ENCODE results near the gene FARP1.

The FARP1 gene

DNA sequence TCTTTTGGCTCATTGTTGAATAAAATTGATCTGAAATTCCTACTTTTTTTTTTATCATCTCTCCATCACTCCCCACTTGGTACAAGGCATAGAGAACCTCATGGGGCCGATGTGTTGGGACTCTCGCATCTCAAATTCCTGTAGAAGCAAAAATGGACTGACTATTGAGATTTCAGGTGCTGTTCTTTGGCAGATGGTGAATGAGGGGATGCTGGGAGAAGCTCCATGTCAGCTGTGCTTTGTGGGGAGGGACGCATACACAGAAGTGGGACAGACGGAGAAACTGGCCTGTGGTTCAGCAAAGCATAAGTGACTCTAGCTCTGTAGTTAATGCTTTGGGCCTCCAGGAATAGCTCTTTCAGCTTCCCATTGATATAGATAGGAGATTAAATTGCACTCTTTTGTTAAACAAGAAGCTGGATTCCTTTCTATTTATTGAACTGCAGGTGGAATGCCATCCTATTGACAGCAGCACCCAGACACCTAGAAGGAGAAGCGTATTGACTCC is 228.7 kb downstream of the FARP1 start:
- Histone ChIP-seq H3K9me3 (ENCODE audit: control extremely low read depth in 1 of 5, control insufficient read depth in 4 of 5, insufficient read depth in 2 of 5, low read depth in 1 of 5, low read length in 4 of 5) (peaks cover 0 to 12% (median 4%) of the 10 kb centered on the region in 5 experiments), H3K4me1 (ENCODE audit: control extremely low read depth in 1 of 4, control insufficient read depth in 4 of 4, insufficient read depth in 4 of 4, low read length in 3 of 4) (no peaks in the 10 kb centered on the region), H3K27ac (ENCODE audit: insufficient read depth in 1 of 2, low read depth in 1 of 2, low read length in 2 of 2, poor library complexity in 1 of 2, severe bottlenecking in 2 of 2) (no peak overlapping the region), H3K36me3 (ENCODE audit: control insufficient read depth in 4 of 4, insufficient read depth in 4 of 4, low read length in 3 of 4) (no peaks in the 10 kb centered on the region), H3K27me3 (replicated peaks in 2 of 5; ENCODE audit: control insufficient read depth in 4 of 5, insufficient read depth in 5 of 5, low read length in 4 of 5) (no peaks in the 10 kb centered on the region), H3K4me3 (ENCODE audit: control insufficient read depth in 1 of 7, extremely low read depth in 1 of 7, insufficient read depth in 4 of 7, low read depth in 2 of 7, low read length in 6 of 7) (no peak overlapping the region)
- CTCF ChIA-PET, result no interaction called here
- DNase-seq, result no peak
- POLR2A ChIA-PET, result no interaction called here
- 82% methylated on average over 2 of the region's 5 CpGs for WGBS (ENCODE audit: insufficient coverage)

- DNase-seq, result no peak
- POLR2A ChIA-PET, result no interaction called here
- Histone ChIP-seq H3K4me1 (ENCODE audit: control extremely low read depth in 1 of 4, control insufficient read depth in 4 of 4, insufficient read depth in 4 of 4, low read length in 3 of 4) (no peaks in the 10 kb centered on the region), H3K4me3 (ENCODE audit: control insufficient read depth in 1 of 7, extremely low read depth in 1 of 7, insufficient read depth in 4 of 7, low read depth in 2 of 7, low read length in 6 of 7) (no peak overlapping the region), H3K27me3 (replicated peaks in 2 of 5; ENCODE audit: control insufficient read depth in 4 of 5, insufficient read depth in 5 of 5, low read length in 4 of 5) (no peaks in the 10 kb centered on the region), H3K9me3 (ENCODE audit: control extremely low read depth in 1 of 5, control insufficient read depth in 4 of 5, insufficient read depth in 2 of 5, low read depth in 1 of 5, low read length in 4 of 5) (peaks cover 0 to 12% (median 4%) of the 10 kb centered on the region in 5 experiments), H3K36me3 (ENCODE audit: control insufficient read depth in 4 of 4, insufficient read depth in 4 of 4, low read length in 3 of 4) (no peaks in the 10 kb centered on the region), H3K27ac (ENCODE audit: insufficient read depth in 1 of 2, low read depth in 1 of 2, low read length in 2 of 2, poor library complexity in 1 of 2, severe bottlenecking in 2 of 2) (no peak overlapping the region)
- WGBS (ENCODE audit: insufficient coverage), result 94% methylated on average over 7 of the region's 8 CpGs
- CTCF ChIA-PET, result no interaction called here
Observed at GRCh38 chr13:98372876-98373275, 230.0 kb downstream of the FARP1 start.

DNA sequence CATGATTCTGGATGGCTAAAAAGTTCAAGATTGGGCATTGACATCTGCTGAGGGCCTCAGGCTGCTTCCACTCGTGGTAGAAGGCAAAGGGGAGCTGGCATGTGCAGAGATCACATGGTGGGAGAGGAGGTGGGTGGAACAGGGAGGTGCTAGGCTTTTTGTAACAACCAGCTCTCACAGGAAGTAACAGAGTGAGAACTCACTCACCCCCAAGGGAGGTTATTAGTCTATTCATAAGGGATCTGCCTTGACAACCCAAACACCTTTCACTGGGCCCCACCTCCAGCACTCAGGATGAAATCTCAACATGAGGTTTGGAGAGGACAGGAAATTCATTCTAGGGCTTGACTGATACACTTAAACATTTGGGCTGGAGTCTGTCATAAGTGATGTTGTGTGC is 231.9 kb downstream of the FARP1 start:
- Histone ChIP-seq H3K4me1 (ENCODE audit: control extremely low read depth in 1 of 4, control insufficient read depth in 4 of 4, insufficient read depth in 4 of 4, low read length in 3 of 4) (no peaks in the 10 kb centered on the region), H3K36me3 (ENCODE audit: control insufficient read depth in 4 of 4, insufficient read depth in 4 of 4, low read length in 3 of 4) (no peaks in the 10 kb centered on the region), H3K9me3 (ENCODE audit: control extremely low read depth in 1 of 5, control insufficient read depth in 4 of 5, insufficient read depth in 2 of 5, low read depth in 1 of 5, low read length in 4 of 5) (peaks cover 0 to 10% (median 4%) of the 10 kb centered on the region in 5 experiments), H3K27ac (ENCODE audit: insufficient read depth in 1 of 2, low read depth in 1 of 2, low read length in 2 of 2, poor library complexity in 1 of 2, severe bottlenecking in 2 of 2) (no peak overlapping the region), H3K27me3 (replicated peaks in 2 of 5; ENCODE audit: control insufficient read depth in 4 of 5, insufficient read depth in 5 of 5, low read length in 4 of 5) (no peaks in the 10 kb centered on the region), H3K4me3 (ENCODE audit: control insufficient read depth in 1 of 7, extremely low read depth in 1 of 7, insufficient read depth in 4 of 7, low read depth in 2 of 7, low read length in 6 of 7) (no peak overlapping the region)
- WGBS (ENCODE audit: insufficient coverage), result no CpG with 5 or more reads among the region's 1 CpG
- DNase-seq, result no peak
- ChIA-PET POLR2A (no interaction called here), CTCF (no interaction called here)

GRCh38 chr13:98377635-98378378 is 234.9 kb downstream of the FARP1 start:
- CTCF ChIA-PET, result no interaction called here
- 100% methylated on average over 2 of the region's 13 CpGs for WGBS (ENCODE audit: insufficient coverage)
- POLR2A ChIA-PET, result no interaction called here

DNA sequence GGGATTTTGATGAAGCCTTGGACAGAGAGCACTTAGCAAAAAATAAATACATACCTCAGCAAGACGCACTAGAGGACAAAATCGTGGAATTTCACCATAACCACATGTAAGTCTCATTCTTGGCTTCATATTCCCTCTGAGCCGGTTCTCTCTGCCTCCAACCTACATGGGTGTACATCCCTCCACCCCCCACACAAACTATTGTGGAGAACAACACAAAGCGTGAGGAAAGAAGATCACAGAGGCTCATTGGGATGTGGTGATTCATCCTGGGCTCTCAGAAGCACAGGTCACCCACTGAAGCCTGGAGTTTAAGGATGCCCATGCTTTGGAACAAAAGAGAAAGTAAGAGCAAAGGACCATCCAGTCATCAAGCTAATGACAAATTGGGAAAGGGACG is 241.8 kb downstream of the FARP1 start:
- Histone ChIP-seq H3K27me3 (replicated peaks in 2 of 5; ENCODE audit: control insufficient read depth in 4 of 5, insufficient read depth in 5 of 5, low read length in 4 of 5) (no peaks in the 10 kb centered on the region), H3K36me3 (ENCODE audit: control insufficient read depth in 4 of 4, insufficient read depth in 4 of 4, low read length in 3 of 4) (no peaks in the 10 kb centered on the region), H3K4me3 (ENCODE audit: control insufficient read depth in 1 of 7, extremely low read depth in 1 of 7, insufficient read depth in 4 of 7, low read depth in 2 of 7, low read length in 6 of 7) (no peak overlapping the region), H3K9me3 (ENCODE audit: control extremely low read depth in 1 of 5, control insufficient read depth in 4 of 5, insufficient read depth in 2 of 5, low read depth in 1 of 5, low read length in 4 of 5) (no peaks in the 10 kb centered on the region), H3K4me1 (ENCODE audit: control extremely low read depth in 1 of 4, control insufficient read depth in 4 of 4, insufficient read depth in 4 of 4, low read length in 3 of 4) (no peaks in the 10 kb centered on the region), H3K27ac (ENCODE audit: insufficient read depth in 1 of 2, low read depth in 1 of 2, low read length in 2 of 2, poor library complexity in 1 of 2, severe bottlenecking in 2 of 2) (no peak overlapping the region)
- DNase-seq, result no peak
- WGBS (ENCODE audit: insufficient coverage), result 93% methylated on average over 3 of the region's 5 CpGs
- ChIA-PET POLR2A (no interaction called here), CTCF (no interaction called here)

More at GRCh38 chr13:98377635-98378378, 234.9 kb downstream of the FARP1 start:
- no peaks in the 10 kb centered on the region for H3K4me1 ChIP-seq (ENCODE audit: control extremely low read depth in 1 of 4, control insufficient read depth in 4 of 4, insufficient read depth in 4 of 4, low read length in 3 of 4)
- no peaks in the 10 kb centered on the region for H3K36me3 ChIP-seq (ENCODE audit: control insufficient read depth in 4 of 4, insufficient read depth in 4 of 4, low read length in 3 of 4)
- DNase-seq, result no peak
- H3K27ac ChIP-seq (ENCODE audit: insufficient read depth in 1 of 2, low read depth in 1 of 2, low read length in 2 of 2, poor library complexity in 1 of 2, severe bottlenecking in 2 of 2), result no peak overlapping the region
- no peaks in the 10 kb centered on the region for H3K27me3 ChIP-seq (replicated peaks in 2 of 5; ENCODE audit: control insufficient read depth in 4 of 5, insufficient read depth in 5 of 5, low read length in 4 of 5)
- H3K9me3 ChIP-seq (ENCODE audit: control extremely low read depth in 1 of 5, control insufficient read depth in 4 of 5, insufficient read depth in 2 of 5, low read depth in 1 of 5, low read length in 4 of 5), result peaks cover 0 to 10% (median 4%) of the 10 kb centered on the region in 5 experiments
- H3K4me3 ChIP-seq (ENCODE audit: control insufficient read depth in 1 of 7, extremely low read depth in 1 of 7, insufficient read depth in 4 of 7, low read depth in 2 of 7, low read length in 6 of 7), result no peak overlapping the region

DNA sequence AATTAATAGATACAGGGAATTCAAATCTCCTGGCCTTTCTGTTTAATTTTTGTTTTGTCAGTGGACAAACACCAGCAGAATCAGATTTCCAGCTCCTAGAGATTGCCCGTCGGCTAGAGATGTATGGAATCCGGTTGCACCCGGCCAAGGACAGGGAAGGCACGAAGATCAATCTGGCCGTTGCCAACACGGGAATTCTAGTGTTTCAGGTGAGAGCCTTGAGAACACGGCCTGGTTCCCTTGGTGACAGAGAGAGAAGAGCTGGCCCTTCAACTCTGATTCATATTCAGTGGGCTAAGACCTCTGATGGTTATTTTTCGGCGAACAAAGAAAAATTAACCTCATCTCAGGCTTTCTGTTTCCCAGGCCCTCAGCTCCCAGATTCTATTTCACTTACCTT is 242.7 kb downstream of the FARP1 start:
- 94% methylated on average over 10 of the region's 10 CpGs for WGBS (ENCODE audit: insufficient coverage)
- Histone ChIP-seq H3K36me3 (ENCODE audit: control insufficient read depth in 4 of 4, insufficient read depth in 4 of 4, low read length in 3 of 4) (no peaks in the 10 kb centered on the region), H3K27me3 (replicated peaks in 2 of 5; ENCODE audit: control insufficient read depth in 4 of 5, insufficient read depth in 5 of 5, low read length in 4 of 5) (no peaks in the 10 kb centered on the region), H3K27ac (ENCODE audit: insufficient read depth in 1 of 2, low read depth in 1 of 2, low read length in 2 of 2, poor library complexity in 1 of 2, severe bottlenecking in 2 of 2) (no peak overlapping the region), H3K4me1 (ENCODE audit: control extremely low read depth in 1 of 4, control insufficient read depth in 4 of 4, insufficient read depth in 4 of 4, low read length in 3 of 4) (no peaks in the 10 kb centered on the region), H3K9me3 (ENCODE audit: control extremely low read depth in 1 of 5, control insufficient read depth in 4 of 5, insufficient read depth in 2 of 5, low read depth in 1 of 5, low read length in 4 of 5) (no peaks in the 10 kb centered on the region), H3K4me3 (ENCODE audit: control insufficient read depth in 1 of 7, extremely low read depth in 1 of 7, insufficient read depth in 4 of 7, low read depth in 2 of 7, low read length in 6 of 7) (no peak overlapping the region)
- ChIA-PET CTCF (no interaction called here), POLR2A (no interaction called here)
- no peak for DNase-seq

GRCh38 chr13:98386637-98387036 is 243.7 kb downstream of the FARP1 start:
- no peak for DNase-seq
- Histone ChIP-seq H3K27ac (ENCODE audit: insufficient read depth in 1 of 2, low read depth in 1 of 2, low read length in 2 of 2, poor library complexity in 1 of 2, severe bottlenecking in 2 of 2) (no peak overlapping the region), H3K27me3 (replicated peaks in 2 of 5; ENCODE audit: control insufficient read depth in 4 of 5, insufficient read depth in 5 of 5, low read length in 4 of 5) (no peaks in the 10 kb centered on the region), H3K36me3 (ENCODE audit: control insufficient read depth in 4 of 4, insufficient read depth in 4 of 4, low read length in 3 of 4) (no peaks in the 10 kb centered on the region), H3K9me3 (ENCODE audit: control extremely low read depth in 1 of 5, control insufficient read depth in 4 of 5, insufficient read depth in 2 of 5, low read depth in 1 of 5, low read length in 4 of 5) (no peaks in the 10 kb centered on the region), H3K4me3 (ENCODE audit: control insufficient read depth in 1 of 7, extremely low read depth in 1 of 7, insufficient read depth in 4 of 7, low read depth in 2 of 7, low read length in 6 of 7) (no peak overlapping the region), H3K4me1 (ENCODE audit: control extremely low read depth in 1 of 4, control insufficient read depth in 4 of 4, insufficient read depth in 4 of 4, low read length in 3 of 4) (no peaks in the 10 kb centered on the region)
- POLR2A ChIA-PET, result no interaction called here
- 98% methylated on average over 5 of the region's 8 CpGs for WGBS (ENCODE audit: insufficient coverage)
- CTCF ChIA-PET, result no interaction called here
